ENCODE data around the gene HDHD5.

Gene HDHD5

DNA sequence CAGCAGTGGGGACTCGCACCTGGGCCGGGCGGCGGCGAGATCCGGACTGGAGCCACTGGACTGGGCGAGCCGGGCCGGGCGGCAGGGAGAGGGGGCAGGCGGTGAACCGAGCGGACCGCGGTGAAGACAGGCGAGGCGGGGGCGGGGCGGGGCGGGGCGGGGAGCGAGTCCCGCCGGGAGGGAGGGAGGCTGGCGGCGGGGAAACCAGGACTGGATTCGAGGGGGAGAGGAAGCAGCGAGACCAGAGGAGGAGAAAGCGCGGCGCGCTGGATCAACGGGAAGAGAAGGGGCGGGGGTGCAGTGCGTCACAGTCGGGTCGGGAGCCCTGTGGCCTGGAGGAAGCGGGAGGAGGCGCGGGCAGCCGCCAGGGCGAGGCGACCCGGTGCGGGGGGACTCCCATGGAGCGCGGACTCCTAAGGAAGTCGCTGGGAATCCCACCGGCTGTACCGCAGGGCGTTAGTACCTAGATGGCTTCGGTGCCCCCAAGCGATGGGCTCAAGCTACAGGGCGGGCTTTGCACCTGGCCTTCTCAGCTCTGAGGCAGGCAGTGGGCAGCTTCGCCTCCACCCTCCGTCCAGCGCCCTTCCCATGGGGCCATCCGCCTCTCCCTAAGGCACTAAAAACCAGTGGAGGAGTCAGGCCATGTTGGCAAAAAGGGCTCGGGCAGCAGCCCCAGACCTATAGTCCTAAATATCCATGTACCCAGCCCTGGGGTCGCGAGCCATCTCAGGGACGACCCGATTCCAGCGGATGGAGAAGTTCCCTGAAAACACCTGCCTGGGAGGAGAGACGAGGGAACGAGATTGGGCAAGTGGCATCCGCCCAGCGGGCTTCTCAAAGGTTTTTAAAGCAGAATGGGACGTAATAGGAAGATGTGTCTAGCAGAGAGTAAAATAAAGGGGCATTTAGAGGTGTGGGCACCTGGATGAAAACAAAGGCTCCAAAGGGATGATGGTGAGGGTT, 37.6 kb downstream of the HDHD5 start, which contains the start of gene TMEM121B:
TSS of gene TMEM121B (minus strand) at position 128 of the 963 bp plus-strand sequence. CDS start 233 bp downstream, outside the sequence.
- DNase-seq = peak; percentile 36
- H3K36me3 ChIP-seq (replicated peaks) = no peaks in the 10 kb centered on the region
- H3K27ac ChIP-seq = no peak within 1 kb of the TSS
- peaks cover 15% of the 10 kb centered on the region for H3K27me3 ChIP-seq (replicated peaks)
- in situ Hi-C loops (cut with HindIII; ENCODE audit: low pct_ligation_motif_present, low sequenced_read_pairs) = no loop called here
- TF ChIP-seq CTCF (IDR thresholded peaks at IDR 0.05; ENCODE audit: low read depth, low read length, missing control alignments) = no peak
- H3K4me3 ChIP-seq (ENCODE audit: low read depth, low read length) = peak within 1 kb of the TSS; percentile 38

GRCh38 chr22:17120711-17121232, 38.3 kb downstream of the HDHD5 start:
- DNase-seq = no peak
- H3K27me3 ChIP-seq (replicated peaks) = peaks cover 15% of the 10 kb centered on the region
- H3K27ac ChIP-seq = no peak overlapping the region
- in situ Hi-C loops (cut with HindIII; ENCODE audit: low pct_ligation_motif_present, low sequenced_read_pairs) = no loop called here
- H3K4me3 ChIP-seq (ENCODE audit: low read depth, low read length) = peak overlapping the region; percentile 38
- TF ChIP-seq CTCF (IDR thresholded peaks at IDR 0.05; ENCODE audit: low read depth, low read length, missing control alignments) = no peak
- H3K36me3 ChIP-seq (replicated peaks) = no peaks in the 10 kb centered on the region

DNA sequence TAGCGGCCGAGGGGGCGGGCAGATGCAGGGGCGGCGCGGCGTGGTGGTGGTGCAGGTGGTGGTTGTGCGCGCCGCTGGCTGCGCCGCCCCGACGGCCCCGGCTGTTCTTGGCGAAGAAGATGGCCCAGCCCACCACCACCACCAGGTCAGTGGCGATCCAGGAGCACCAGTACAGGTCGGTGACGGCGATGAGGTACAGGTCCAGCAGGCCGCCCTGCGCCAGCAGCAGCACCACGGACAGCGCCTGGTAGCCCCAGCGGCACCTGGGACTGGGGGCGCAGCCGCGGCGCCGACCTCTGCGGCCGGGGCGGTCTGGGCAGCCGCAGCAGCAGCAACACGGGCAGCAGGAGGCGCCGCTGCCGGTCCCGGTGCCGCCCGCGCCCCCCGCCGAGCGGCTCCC, 38.8 kb downstream of the HDHD5 start:
- Histone ChIP-seq H3K4me3 (ENCODE audit: low read depth, low read length) (no peak overlapping the region), H3K27ac (no peak overlapping the region), H3K27me3 (replicated peaks) (peaks cover 15% of the 10 kb centered on the region), H3K36me3 (replicated peaks) (no peaks in the 10 kb centered on the region)
- DNase-seq = no peak
- no peak for TF ChIP-seq CTCF (IDR thresholded peaks at IDR 0.05; ENCODE audit: low read depth, low read length, missing control alignments)
- in situ Hi-C loops (cut with HindIII; ENCODE audit: low pct_ligation_motif_present, low sequenced_read_pairs) = no loop called here

DNA sequence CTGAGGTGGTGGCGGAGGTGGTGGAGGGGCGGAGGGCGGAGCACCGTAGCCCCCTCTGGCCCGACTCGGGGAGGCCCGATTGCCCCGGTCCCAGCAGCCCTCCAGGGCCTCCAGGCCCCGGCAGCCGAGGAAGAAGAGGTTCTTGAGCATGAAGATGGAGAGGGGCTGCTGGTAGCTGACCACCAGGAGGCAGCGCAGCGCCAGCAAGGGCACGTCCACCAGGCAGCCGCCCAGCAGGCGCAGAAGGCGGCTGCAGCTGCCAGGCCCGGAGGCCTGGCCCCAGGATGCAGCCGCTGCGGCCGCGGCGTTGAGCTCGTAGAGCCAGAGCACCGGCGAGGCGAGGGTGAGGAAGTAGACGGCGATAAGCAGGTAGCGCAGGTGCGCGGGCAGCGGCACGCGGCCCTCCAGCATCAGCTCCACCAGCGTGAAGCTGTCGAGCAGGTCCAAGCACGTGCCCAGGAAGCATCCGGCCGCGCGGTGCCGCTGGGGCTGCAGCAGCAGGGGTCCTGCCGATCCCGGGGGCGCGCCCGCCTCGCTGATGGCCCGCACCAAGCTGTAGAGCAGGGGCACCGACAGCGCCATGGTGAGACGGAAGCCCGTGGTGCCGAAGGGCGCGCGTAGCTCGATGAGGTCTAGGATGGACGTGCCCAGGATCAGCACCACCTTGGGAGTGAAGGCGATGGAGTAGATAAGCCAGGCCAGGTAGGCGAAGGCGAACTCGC, 39.4 kb downstream of the HDHD5 start:
- TF ChIP-seq CTCF (IDR thresholded peaks at IDR 0.05; ENCODE audit: low read depth, low read length, missing control alignments) = peak; percentile 44
- no peak for DNase-seq
- Histone ChIP-seq H3K36me3 (replicated peaks) (no peaks in the 10 kb centered on the region), H3K27me3 (replicated peaks) (peaks cover 15% of the 10 kb centered on the region), H3K27ac (no peak overlapping the region), H3K4me3 (ENCODE audit: low read depth, low read length) (no peak overlapping the region)
- in situ Hi-C loops (cut with HindIII; ENCODE audit: low pct_ligation_motif_present, low sequenced_read_pairs) = no loop called here

DNA sequence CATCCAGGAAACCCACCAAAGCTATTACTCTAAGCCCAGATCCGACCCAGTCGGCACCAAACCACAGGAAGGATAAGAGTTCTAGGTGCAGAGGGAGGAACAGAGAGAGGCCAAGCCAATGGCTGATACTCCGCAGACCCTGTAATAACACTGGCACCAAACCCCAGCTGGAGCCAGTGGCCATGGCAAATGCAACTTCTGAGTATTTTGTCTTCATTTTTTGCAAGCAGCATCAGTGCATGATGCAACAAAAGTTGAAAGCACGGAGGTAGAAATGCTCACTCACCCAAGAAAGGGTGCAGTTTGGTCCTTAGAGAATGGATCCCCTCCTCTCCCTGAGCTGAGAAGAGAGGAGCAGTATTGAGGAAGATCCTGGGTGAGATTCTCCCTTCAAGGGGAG, 40.7 kb downstream of the HDHD5 start:
- no peaks in the 10 kb centered on the region for H3K36me3 ChIP-seq (replicated peaks)
- no peak overlapping the region for H3K27ac ChIP-seq
- no peak overlapping the region for H3K4me3 ChIP-seq (ENCODE audit: low read depth, low read length)
- peaks cover 15% of the 10 kb centered on the region for H3K27me3 ChIP-seq (replicated peaks)
- no peak for DNase-seq
- TF ChIP-seq CTCF (IDR thresholded peaks at IDR 0.05; ENCODE audit: low read depth, low read length, missing control alignments) = no peak
- in situ Hi-C loops (cut with HindIII; ENCODE audit: low pct_ligation_motif_present, low sequenced_read_pairs) = no loop called here
